Activated CD8-positive, alpha-beta memory T cell treated with anti-CD3 and anti-CD28 coated beads for 36 hours (primary cell): ENCODE measurements around the gene ZNF410. TPM values are rescaled to one million over a fixed set of nuclear protein-coding genes. Genes with fewer than 3 reads are reported as not detected.
"Not testable (repeated sequence)": the region's sequence is repeated elsewhere in the genome, so short reads cannot be mapped to it uniquely, and the experiment has no call there.

Experiments
- CTCF ChIA-PET: fragments of 350-600 bp; sonication (Branson Sonifier 250); formaldehyde crosslinking; loops from one replicate; lab custom pipeline; 2021; ENCODE audit warnings: antibody characterized with exemption; lab: Charles Lee
- POLR2A ChIA-PET: fragments of 350-600 bp; sonication (Branson Sonifier 250); formaldehyde crosslinking; loops from one replicate; lab custom pipeline; 2021; ENCODE audit warnings: antibody characterized with exemption; lab: Charles Lee
- total RNA-seq, 2 experiments: library from RNA; stranded (reverse); gene quantifications; one replicate each; pipeline ENCODE4 v1.2.3, GENCODE V29; 2021

ZNF410 gene
- total RNA-seq = 10 to 100 TPM; 66.1 to 66.7 TPM

GRCh38 chr14:73886449-73887317 is at the start of gene ZNF410:
Gene ZNF410 (plus strand): TSS chr14:73886859. CDS start chr14:73892176, 5,317 bp downstream.
- ChIA-PET POLR2A (interaction anchor here (0.6 to 2.0 kb wide), 8 partner anchors 10 to 144 kb away, joined by 3 to 8 read pairs (median 5); partner anchors contain the start of gene PTGR2), CTCF (interaction anchor here (0.6 to 1.6 kb wide), 3 partner anchors 34 to 317 kb away, joined by 3 to 5 read pairs (median 4); partner anchors contain the start of gene PTGR2)

DNA sequence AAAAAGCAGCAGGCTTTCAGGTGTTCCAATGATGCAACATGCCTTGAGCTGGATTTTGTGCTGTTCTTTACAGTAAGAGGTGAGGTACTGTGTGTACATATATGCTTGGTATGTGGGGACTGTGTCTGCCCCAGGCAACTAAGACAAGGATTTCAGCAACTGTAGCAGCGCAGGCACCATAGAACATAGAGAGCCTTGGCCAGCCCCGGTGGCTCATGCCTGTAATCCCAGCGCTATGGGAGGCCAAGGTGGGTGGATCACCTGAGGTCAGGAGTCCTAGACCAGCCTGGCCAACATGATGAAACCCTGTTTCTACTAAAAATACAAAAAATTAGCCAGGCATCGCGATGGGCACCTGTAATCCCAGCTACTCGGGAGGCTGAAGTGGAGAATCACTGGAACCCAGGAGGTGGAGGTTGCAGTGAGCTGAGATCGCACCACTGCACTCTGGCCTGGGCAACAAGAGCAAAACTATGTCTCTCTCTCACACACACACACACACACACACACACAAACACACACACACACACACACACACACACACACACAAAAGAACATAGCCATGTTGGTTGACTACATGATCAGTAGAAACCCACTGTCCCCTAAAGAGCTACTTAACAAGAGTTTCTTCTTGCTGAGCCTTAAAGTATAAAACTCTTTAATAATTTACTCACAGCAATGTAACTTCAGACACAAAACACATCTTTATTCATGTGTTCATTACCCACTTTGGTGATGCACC is 48.2 kb upstream of the ZNF410 start:
- POLR2A ChIA-PET = not testable (repeated sequence)
- CTCF ChIA-PET = interaction anchor here (0.7 to 1.2 kb wide), 2 partner anchors 105 to 160 kb away, joined by 3 to 5 read pairs; no protein-coding TSS in a partner anchor

- CTCF ChIA-PET = no interaction called here
- POLR2A ChIA-PET = interaction anchor here (0.6 kb wide), 1 partner anchor 228 kb away, joined by 3 read pairs; no protein-coding TSS in a partner anchor
These were observed 44.5 kb upstream of the ZNF410 start for GRCh38 chr14:73842201-73842600.

GRCh38 chr14:73842851-73843250 is 43.8 kb upstream of the ZNF410 start:
- ChIA-PET CTCF (no interaction called here), POLR2A (interaction anchor here (0.6 kb wide), 1 partner anchor 229 kb away, joined by 3 read pairs; no protein-coding TSS in a partner anchor)

DNA sequence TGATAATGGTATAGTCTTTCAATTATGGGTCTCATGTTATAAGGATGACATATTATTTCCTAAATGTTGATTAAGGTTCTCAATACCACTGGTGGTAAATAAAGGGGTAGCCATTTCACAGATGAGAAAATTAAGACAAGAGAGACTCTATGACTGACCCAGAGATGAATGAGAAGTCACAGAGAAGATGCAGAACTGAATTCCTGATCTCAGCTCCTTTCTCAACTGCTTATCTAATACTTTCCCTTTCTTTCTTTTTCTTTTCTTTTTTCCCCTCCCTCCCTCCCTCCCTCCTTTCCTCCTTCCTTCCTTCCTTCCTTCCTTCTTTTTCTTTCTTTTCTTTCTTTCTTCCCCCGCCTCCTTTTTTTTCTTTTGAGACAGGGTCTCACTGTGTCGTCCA is 43.4 kb upstream of the ZNF410 start:
- POLR2A ChIA-PET = no interaction called here
- CTCF ChIA-PET = no interaction called here

GRCh38 chr14:73846947-73847346 is 39.7 kb upstream of the ZNF410 start:
- ChIA-PET POLR2A (no interaction called here), CTCF (interaction anchor here (0.6 kb wide), 1 partner anchor 13 kb away, joined by 3 read pairs; no protein-coding TSS in a partner anchor)

DNA sequence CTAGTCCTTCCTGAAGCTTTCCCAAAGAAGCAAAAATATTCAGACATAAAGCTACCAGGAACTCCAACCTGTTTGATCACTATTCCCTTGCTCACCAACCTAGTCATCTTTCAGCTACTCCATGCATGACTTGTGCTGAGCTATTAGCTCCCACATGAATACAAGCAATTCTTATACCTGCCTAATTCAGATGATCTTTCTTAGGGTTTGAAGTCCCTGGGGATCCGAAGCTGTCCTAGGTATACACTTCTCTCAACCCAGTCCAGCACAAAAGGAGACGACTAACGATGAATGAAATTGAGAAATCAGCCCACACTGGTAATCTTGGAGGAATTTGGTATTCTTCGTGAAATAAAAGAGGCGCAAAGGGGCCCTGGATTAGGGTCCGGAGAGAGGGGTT is 35.7 kb upstream of the ZNF410 start:
- CTCF ChIA-PET = interaction anchor here (0.7 to 2.0 kb wide), 4 partner anchors 18 to 131 kb away, joined by 3 to 6 read pairs (median 3); no protein-coding TSS in a partner anchor

GRCh38 chr14:73851567-73852382 is 34.9 kb upstream of the ZNF410 start, which contains the start of gene PTGR2:
Gene PTGR2 (plus strand): TSS chr14:73851831. CDS start chr14:73858863, 7,032 bp downstream.
- POLR2A ChIA-PET = interaction anchor here (0.6 to 2.5 kb wide), 11 partner anchors 22 to 167 kb away, joined by 3 to 8 read pairs (median 4); partner anchors contain the start of genes BBOF1, ENTPD5 and ZNF410
- CTCF ChIA-PET = interaction anchor here (0.8 to 2.0 kb wide), 6 partner anchors 17 to 131 kb away, joined by 3 to 6 read pairs (median 3); partner anchors contain the start of gene ZNF410

More for the DNA sequence above, 35.7 kb upstream of the ZNF410 start:
- POLR2A ChIA-PET = interaction anchor here (0.6 to 0.7 kb wide), 5 partner anchors 22 to 142 kb away, joined by 3 to 5 read pairs (median 3); a partner anchor contains a TSS

DNA sequence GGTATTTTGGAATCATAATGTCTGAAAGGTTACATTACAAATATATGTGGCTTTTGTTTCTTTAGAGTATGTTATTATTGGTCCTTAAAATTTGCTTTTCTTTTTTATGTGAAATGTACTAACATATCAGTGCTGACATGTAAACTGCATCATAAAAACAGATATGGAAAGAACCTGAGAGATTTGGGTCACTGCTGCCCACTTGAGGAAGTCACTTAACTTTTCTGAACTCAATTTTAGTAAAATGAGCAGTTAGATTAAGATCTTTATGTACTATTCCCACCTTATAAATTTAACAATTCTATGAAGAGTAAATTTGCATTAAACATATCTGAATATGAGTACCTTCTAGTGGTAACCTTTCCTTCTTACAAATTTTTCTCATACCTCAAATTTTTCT is 27.5 kb upstream of the ZNF410 start:
- ChIA-PET CTCF (no interaction called here), POLR2A (no interaction called here)

- CTCF ChIA-PET = no interaction called here
- POLR2A ChIA-PET = no interaction called here
These were observed 25.6 kb upstream of the ZNF410 start for GRCh38 chr14:73861073-73861472.

GRCh38 chr14:73862480-73862879 is 24.2 kb upstream of the ZNF410 start:
- ChIA-PET CTCF (no interaction called here), POLR2A (no interaction called here)

DNA sequence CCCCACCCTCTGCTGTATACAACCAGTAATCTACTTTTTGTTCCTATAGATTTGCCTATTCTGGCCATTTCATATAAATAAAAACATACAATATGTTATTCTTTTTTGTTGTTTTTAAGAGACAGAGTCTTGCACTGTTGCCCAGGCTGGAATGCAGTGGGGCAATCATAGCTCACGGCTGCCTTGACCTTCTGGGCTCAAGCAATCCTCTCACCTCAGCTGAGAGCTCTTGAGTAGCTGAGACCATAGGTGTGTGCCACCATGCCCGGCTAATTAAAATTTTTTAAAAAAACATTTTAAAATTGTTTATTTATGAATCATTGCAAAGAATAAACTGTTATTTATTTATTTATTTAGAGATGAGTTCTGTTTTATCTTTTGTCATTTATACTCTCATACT is 23.4 kb upstream of the ZNF410 start:
- ChIA-PET CTCF (interaction anchor here (0.6 kb wide), 1 partner anchor 360 kb away, joined by 3 read pairs; no protein-coding TSS in a partner anchor), POLR2A (no interaction called here)

DNA sequence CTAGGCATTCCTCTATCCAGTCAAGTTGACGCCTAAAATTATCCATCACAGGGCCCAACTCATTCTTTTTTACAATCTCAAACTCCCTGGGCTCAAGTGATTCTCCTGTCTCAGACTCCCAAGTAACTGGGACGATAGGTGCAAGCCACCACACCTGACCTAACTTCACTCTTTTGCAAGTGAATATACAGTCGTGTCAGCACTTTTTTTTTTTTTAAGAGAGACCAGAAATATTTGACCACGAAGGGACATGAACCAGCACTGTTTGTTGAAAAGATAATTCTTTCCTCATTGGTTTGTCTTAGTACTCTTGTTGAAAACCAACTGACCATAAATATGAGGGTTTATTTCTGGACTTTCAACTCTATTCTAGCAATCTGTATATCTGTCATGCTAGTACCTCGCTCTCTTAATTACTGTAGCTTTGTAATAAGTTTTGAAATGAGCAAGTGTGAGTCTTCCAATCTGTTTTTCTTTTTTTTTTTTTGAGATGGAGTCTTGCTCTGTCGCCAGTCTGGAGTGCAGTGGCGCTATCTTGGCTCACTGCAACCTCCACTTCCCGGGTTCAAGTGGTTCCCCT is 21.0 kb upstream of the ZNF410 start:
- POLR2A ChIA-PET = no interaction called here
- CTCF ChIA-PET = interaction anchor here (1.1 to 1.6 kb wide), 2 partner anchors 25 to 137 kb away, joined by 3 to 5 read pairs; no protein-coding TSS in a partner anchor

GRCh38 chr14:73869754-73870153 is 16.9 kb upstream of the ZNF410 start:
- ChIA-PET CTCF (interaction anchor here (0.7 to 1.0 kb wide), 2 partner anchors 11 to 18 kb away, joined by 3 read pairs; partner anchors contain the start of gene PTGR2), POLR2A (interaction anchor here (0.6 kb wide), 1 partner anchor 82 kb away, joined by 4 read pairs; no protein-coding TSS in a partner anchor)

DNA sequence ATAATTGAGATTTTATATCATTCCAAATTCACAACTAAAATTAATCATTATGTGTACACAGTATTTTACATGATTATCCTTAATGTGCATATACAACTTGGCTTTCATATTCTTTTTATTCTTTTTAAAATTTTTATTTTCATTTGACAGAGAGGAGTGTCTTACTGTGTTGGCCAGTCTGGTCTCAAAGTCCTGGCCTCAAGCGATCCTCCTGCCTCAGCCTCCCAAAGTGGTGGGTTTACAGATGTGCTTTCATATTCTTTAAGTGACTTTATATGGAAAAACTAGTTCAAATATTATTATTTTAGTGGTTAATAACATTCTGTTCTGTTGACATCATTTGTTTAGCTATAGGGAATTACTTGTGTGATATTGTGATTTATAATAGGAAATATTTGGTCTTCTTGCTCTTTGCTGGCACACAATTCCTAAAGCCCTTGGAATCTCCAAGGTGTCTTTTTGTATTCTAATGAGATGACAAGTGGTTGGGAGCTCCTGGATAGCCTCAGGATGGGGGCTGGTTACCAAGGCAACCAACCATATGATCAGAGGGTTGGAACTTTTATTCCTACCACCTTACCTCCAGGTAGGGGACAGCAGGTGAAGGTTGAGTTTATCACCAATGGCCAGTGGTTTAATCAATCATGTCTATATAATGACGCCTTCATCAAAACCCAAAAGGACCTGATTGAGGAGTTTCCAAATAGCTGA is 16.0 kb upstream of the ZNF410 start:
- ChIA-PET POLR2A (no interaction called here), CTCF (interaction anchor here (0.6 kb wide), 1 partner anchor 835 kb away, joined by 3 read pairs; no protein-coding TSS in a partner anchor)

DNA sequence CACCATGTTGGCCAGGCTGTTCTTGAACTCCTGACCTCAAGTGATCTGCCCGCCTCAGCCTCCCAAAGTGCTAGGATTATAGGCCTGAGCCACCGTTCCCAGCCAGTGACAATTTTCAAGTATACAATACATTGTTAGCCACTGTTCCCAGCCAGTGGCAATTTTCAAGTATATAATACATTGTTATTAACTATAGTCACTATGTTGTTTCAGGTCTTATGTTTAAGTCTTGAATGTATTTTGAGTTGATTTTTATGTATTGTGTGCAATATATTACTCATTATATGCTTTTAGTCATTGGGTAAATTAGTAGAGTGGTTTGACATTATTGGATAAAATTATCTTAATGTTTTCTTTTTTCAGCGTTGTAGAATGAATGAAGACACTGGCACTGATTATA is 13.0 kb upstream of the ZNF410 start:
- ChIA-PET POLR2A (no interaction called here), CTCF (no interaction called here)

- CTCF ChIA-PET = no interaction called here
- POLR2A ChIA-PET = interaction anchor here (0.6 kb wide), 1 partner anchor 50 kb away, joined by 3 read pairs; no protein-coding TSS in a partner anchor
These were observed 8.9 kb upstream of the ZNF410 start for GRCh38 chr14:73877790-73878189.
